IPS-15b (cell line): ENCODE measurements around the gene MRPL38.
"Not testable (repeated sequence)": the region's sequence is repeated elsewhere in the genome, so short reads cannot be mapped to it uniquely, and the experiment has no call there.

Experiments used
- H3K27me3 ChIP-seq: one replicate; pipeline ENCODE4 v1.6.1; 2013; ENCODE audit warnings: low read length; ENCODE audit not compliant: control insufficient read depth, insufficient read depth
- H3K36me3 ChIP-seq: one replicate; pipeline ENCODE4 v1.6.1; 2013; ENCODE audit warnings: low read length; ENCODE audit not compliant: control insufficient read depth, insufficient read depth
- H3K4me1 ChIP-seq: one replicate; pipeline ENCODE4 v1.6.1; 2013; ENCODE audit warnings: mild to moderate bottlenecking, low read length; ENCODE audit not compliant: control insufficient read depth, insufficient read depth
- H3K4me3 ChIP-seq: one replicate; pipeline ENCODE4 v1.5.1; 2013; ENCODE audit warnings: low read depth, low read length
- H3K9ac ChIP-seq: one replicate; pipeline ENCODE4 v1.6.1; 2013; ENCODE audit warnings: low read depth, mild to moderate bottlenecking, low read length
- H3K9me3 ChIP-seq: one replicate; pipeline ENCODE4 v1.6.1; 2013; ENCODE audit warnings: mild to moderate bottlenecking, low read length; ENCODE audit not compliant: control insufficient read depth, insufficient read depth

The MRPL38 gene

DNA sequence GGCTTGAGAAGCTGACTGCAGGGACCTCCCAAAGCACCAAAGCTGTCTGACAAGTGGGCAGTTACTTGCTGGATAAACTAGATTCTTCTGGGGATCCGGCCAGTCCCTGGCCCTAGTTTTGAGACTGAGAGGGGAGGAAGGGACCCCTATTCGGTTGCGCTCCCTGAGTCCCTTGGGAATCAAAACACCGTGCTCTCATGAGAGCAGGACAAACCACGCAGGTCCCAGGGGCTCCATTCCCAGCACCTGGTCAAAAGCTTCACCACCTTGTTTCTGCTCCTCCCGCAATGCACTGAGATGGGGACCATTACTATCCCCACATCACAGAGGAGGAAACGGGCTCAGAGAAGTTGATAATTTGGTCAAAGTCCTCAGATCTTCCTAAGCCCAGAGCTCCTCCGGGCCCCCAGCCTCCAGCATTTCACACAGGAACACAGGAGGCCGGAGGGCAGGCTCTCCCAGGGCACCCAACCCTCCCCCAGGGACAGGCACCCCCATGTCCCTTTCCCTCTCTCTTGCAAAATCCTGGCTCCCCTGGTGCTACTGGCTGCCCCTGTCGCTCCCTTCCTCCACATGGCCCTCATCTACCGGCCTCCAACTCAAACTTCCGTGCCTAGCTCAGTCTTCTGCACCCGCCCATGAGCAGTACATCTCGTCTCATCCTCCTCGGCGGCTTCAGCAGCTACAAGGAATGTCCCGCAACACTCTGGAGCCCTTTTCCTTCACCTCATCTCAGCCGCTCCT lies 11.2 kb downstream of the MRPL38 start:
- Histone ChIP-seq H3K9ac (no peak overlapping the region), H3K4me3 (no peak overlapping the region), H3K36me3 (peaks cover 20% of the 10 kb centered on the region), H3K9me3 (no peaks in the 10 kb centered on the region), H3K27me3 (no peaks in the 10 kb centered on the region), H3K4me1 (peaks cover 11% of the 10 kb centered on the region)

DNA sequence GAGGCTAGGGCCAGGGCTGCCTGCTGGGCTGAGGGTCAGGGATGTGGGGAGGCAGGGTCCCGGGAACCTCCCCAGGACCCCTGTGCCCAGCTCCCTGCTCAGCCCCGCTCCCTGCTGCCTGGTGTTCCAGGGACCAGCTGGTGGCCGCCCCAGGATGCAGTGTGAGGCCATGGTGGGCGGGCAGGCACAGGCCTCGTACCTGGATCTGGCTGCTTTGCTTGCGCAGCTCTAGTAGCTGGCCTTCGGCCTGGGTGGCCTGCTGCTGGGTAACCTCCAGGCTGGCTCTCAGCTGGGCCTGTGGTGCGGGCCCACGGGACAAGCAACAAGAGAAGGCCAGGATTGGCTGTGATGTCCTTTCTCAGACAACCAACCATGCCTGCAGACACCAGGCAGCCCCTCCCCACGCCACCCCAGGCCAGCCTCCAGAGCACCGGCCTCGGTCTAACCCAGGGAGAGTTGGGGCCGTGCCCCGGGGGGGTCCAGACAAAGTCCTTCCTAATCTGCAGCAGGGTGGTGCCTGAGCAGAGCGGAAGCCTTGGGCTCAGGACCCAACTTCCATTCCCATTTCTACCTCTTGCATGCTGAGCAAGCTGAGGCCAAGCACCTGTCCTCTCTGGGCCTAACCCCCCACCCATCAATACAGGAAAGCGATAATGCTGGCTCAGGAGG lies 12.0 kb downstream of the MRPL38 start:
- Histone ChIP-seq H3K9me3 (no peaks in the 10 kb centered on the region), H3K9ac (no peak overlapping the region), H3K4me1 (peaks cover 11% of the 10 kb centered on the region), H3K36me3 (peaks cover 19% of the 10 kb centered on the region), H3K4me3 (no peak overlapping the region), H3K27me3 (no peaks in the 10 kb centered on the region)

DNA sequence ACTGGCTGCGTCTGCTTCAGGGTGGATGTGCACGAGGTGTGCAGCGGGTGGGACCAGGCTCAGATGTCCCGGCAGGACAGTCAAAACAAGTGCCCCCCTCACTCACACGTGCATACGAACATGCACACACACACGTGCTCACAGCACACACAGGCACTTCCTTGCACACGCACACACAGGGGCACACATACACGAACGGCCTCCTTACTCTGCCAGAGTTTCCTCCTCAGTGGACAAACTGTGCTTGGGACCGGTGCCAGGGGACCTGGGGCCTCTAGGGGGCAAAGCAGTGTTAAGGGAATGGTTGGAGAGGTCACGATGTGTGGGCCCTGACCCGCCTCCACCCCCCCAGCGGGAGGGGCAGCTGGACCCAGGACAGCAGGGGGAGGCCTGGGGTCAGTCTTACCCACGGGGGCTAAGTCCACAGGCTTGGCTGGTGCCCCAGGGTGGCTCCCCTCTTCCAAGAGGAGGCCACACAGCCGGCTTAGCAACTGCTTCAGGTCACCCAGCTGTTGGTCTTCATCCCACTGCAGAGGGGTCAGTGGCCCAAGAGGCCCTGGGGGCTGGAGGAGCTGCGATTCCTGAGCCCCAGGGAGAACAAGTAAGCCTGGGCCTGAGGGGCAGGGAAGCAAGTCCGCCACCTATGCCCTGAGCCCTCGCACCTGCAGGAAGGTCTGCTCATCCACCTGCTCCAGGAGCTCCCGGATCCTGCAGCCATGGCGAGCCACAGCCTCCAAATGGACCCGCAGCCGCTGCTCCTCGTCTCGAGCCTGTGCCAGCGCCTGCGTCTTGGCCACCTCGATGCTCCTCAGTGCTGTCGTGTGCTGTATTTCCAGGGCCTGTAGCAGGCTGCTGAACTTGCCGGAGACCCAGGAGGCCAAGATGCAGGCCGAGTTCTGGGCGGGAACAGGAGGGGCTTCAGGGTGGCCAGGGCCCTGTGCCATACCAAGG lies 12.8 kb downstream of the MRPL38 start:
- peaks cover 19% of the 10 kb centered on the region for H3K36me3 ChIP-seq
- H3K9me3 ChIP-seq = no peaks in the 10 kb centered on the region
- peaks cover 9% of the 10 kb centered on the region for H3K4me1 ChIP-seq
- no peak overlapping the region for H3K4me3 ChIP-seq
- H3K27me3 ChIP-seq = no peaks in the 10 kb centered on the region
- H3K9ac ChIP-seq = no peak overlapping the region

DNA sequence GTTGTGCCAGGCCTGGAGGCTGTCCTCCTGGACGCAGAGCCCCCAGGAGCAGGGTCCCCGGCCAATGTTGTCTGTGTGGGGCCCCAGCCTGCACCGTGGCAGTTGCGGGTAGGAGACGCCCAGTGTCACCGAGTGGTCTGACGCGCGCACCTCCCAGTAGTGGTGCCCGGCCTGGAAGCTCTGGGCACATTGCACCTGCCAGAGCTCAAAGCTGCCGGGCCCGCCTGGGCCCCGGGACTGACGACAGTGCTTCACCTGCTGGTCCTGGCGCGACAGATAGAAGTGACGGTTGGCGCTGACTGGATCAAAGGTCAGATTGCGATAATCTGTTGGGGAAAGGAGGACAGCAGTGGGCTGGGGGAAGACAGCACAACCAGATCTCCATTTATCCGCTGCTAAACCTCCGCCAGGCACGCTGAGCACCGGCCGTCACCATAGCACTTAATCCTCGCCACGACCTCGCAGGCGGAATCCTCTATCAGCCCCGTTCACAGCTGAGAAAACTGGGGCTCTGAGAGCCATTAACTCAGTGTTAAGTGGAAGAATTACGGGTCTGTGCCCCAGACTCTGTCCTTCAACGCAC lies 13.6 kb downstream of the MRPL38 start:
- Histone ChIP-seq H3K4me3 (no peak overlapping the region), H3K4me1 (peaks cover 9% of the 10 kb centered on the region), H3K36me3 (peaks cover 19% of the 10 kb centered on the region), H3K9ac (no peak overlapping the region), H3K9me3 (no peaks in the 10 kb centered on the region), H3K27me3 (no peaks in the 10 kb centered on the region)

DNA sequence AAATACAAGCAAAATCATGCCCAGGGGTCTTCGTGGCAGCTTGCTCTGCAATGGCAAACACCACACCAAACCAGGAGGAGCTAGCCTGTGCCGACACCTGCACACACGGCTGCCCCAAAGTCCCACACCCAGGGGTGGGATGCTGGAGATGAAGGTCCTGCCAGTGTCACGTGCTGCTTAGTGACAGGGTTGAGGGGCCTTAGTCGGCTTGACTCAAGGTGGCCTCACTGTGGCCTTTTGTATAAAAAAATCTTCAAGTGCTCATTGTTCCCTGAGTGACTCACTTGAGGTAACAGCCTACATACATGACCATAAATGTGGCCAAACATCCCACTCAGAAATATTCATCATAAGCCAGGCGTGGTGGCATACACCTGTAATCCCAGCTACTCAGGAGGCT lies 15.2 kb downstream of the MRPL38 start:
- H3K36me3 ChIP-seq = peaks cover 19% of the 10 kb centered on the region
- no peaks in the 10 kb centered on the region for H3K9me3 ChIP-seq
- H3K4me3 ChIP-seq = no peak overlapping the region
- H3K9ac ChIP-seq = no peak overlapping the region
- H3K27me3 ChIP-seq = no peaks in the 10 kb centered on the region
- peaks cover 2% of the 10 kb centered on the region for H3K4me1 ChIP-seq

DNA sequence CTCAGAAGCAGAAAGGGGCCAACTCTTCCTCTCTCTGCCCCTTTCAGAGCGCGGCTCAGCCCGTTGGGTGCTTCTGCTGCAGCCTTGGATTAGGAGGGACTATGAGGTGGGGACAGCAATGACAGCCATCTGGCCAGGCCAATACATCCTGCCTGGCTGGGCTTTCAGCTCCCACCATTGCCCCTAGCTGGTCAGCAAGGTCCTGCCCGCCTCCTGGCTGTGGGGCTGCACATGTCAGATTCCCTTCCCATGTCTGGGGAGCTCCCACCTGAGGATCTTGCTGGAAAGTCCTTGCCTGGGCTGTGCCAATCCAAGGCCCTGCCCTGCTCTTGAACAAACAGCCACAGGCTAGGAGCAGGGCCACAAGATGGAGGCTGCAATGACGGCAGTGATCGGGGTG lies 16.2 kb downstream of the MRPL38 start:
- Histone ChIP-seq H3K27me3 (no peaks in the 10 kb centered on the region), H3K36me3 (peaks cover 19% of the 10 kb centered on the region), H3K4me1 (no peaks in the 10 kb centered on the region), H3K9me3 (no peaks in the 10 kb centered on the region), H3K9ac (no peak overlapping the region), H3K4me3 (no peak overlapping the region)

DNA sequence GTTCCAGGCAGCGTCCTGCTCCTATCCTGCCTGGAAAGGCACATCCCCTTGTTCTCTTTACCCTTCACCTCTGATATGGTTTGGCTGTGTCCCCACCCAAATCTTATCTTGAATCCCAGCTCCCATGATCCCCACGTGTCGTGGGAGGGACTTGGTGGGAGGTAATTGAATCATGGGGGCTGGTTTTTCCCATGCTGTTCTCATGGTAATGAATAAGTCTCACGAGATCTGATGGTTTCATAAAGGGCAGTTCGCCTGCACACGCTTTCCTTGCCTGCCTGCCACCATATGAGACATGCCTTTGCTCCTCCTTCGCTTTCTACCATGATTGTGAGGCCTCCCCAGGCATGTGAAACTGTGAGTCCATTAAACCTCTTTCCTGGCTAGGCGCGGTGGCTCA lies 18.8 kb downstream of the MRPL38 start:
- H3K27me3 ChIP-seq, H3K4me1 ChIP-seq, H3K4me3 ChIP-seq, H3K36me3 ChIP-seq, H3K9ac ChIP-seq, H3K9me3 ChIP-seq: not testable (repeated sequence)

DNA sequence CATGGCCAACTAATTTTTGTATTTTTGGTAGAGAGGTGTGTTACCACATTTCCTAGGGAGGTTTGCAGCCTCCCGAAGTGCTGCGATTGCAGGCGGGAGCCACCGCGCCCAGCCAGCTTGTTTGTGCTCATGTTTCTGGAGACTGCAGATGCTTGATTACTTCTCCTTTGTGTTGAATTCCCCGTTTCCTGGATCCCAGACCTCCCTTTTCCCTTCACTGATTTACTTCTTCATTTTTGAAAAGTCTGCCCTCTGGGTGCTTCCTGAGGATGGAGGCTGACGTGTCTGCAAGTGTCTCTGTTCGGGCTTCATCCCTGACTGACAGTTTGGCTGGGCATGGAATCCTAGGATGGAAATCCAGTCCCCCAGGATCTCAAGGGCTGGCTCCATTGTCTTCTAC lies 19.3 kb downstream of the MRPL38 start:
- no peaks in the 10 kb centered on the region for H3K4me1 ChIP-seq
- H3K9me3 ChIP-seq = no peaks in the 10 kb centered on the region
- no peaks in the 10 kb centered on the region for H3K27me3 ChIP-seq
- H3K4me3 ChIP-seq = no peak overlapping the region
- no peak overlapping the region for H3K9ac ChIP-seq
- H3K36me3 ChIP-seq = peaks cover 3% of the 10 kb centered on the region

DNA sequence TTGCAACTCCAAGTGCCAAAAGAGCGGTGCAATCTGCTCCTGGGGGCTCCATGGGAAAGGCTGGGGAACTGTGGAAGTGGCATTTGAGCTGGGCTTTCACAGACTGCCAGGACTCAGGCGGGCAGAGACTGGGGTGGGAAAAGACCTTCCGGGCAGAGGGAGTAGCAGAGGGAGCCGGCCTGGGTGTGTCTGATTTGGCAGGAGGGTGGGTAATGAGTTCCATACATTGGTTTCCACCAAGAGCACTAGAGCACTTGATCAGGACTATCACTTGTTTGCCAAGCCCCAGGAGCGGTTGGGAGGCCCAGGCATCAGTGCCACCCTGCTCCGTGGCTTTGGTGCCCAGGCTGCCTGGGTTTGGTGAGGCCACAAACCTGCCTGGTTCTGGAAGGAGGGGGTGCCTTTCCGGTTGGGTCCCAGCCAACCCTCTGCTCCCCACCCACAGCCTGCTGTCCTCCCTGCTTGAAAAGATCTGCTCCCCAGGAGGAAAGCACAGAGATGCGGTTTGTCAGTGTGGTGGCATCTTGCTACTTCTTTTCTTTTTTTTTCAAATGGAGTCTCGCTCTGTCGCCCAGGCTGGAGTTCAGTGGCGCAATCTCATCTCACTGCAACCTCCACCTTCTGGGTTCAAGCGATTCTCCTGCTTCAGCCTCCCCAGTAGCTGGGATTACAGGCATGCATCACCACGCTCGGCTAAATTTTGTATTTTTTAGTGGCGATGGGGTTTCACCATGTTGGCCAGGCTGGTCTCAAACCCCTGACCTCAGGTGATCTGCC lies 22.8 kb downstream of the MRPL38 start:
- H3K9me3 ChIP-seq = no peaks in the 10 kb centered on the region
- H3K4me1 ChIP-seq = no peaks in the 10 kb centered on the region
- H3K27me3 ChIP-seq = peaks cover 12% of the 10 kb centered on the region
- no peak overlapping the region for H3K9ac ChIP-seq
- no peaks in the 10 kb centered on the region for H3K36me3 ChIP-seq
- no peak overlapping the region for H3K4me3 ChIP-seq

DNA sequence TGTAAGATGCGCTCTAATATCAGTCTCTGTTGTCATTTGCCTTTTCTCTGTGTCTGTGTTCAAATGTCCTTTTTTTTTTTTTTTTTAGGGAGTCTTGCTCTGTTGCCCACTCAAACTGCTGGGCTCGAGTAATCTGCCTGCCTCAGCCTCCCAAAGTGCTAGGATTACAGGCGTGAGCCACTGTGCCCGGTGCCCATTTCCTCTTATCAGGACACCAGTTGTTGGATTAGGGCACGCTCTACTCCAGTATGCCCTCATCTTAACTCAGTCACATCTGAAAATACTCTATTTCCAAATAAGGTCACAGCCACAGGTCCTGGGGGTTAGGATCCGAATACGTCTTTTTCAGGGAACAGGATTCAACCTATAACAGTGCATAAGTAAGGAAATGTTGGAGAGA lies 24.4 kb downstream of the MRPL38 start:
- H3K4me1 ChIP-seq = no peaks in the 10 kb centered on the region
- peaks cover 15% of the 10 kb centered on the region for H3K27me3 ChIP-seq
- H3K9me3 ChIP-seq = no peaks in the 10 kb centered on the region
- no peaks in the 10 kb centered on the region for H3K36me3 ChIP-seq
- H3K4me3 ChIP-seq = no peak overlapping the region
- H3K9ac ChIP-seq = no peak overlapping the region
